IPS-20b (cell line): Measurements from ENCODE around the gene TXNL4A.
"Not testable (repeated sequence)": the region's sequence is repeated elsewhere in the genome, so short reads cannot be mapped to it uniquely, and the experiment has no call there.

Experiments used
- H3K27ac ChIP-seq: one replicate; pipeline ENCODE4 v1.5.1; 2013; ENCODE audit warnings: low read length
- H3K27me3 ChIP-seq: 2 replicates; pipeline ENCODE4 v1.6.1; 2013; ENCODE audit warnings: mild to moderate bottlenecking, low read length, inconsistent platforms; ENCODE audit not compliant: insufficient read depth
- H3K36me3 ChIP-seq: 2 replicates; pipeline ENCODE4 v1.6.1; 2013; ENCODE audit warnings: low read depth, mild to moderate bottlenecking, inconsistent platforms, low read length, moderate library complexity; ENCODE audit not compliant: insufficient read depth
- H3K4me1 ChIP-seq: 2 replicates; pipeline ENCODE4 v1.6.1; 2013; ENCODE audit warnings: mild to moderate bottlenecking, control low read depth, inconsistent platforms, low read length, moderate library complexity; ENCODE audit not compliant: insufficient read depth
- H3K4me3 ChIP-seq: 2 replicates; pipeline ENCODE4 v1.5.1; 2013; ENCODE audit warnings: mild to moderate bottlenecking, low read length, inconsistent platforms
- H3K9ac ChIP-seq: 2 replicates; pipeline ENCODE4 v1.6.1; 2013; ENCODE audit warnings: low read depth, mild to moderate bottlenecking, inconsistent platforms, low read length, moderate library complexity
- H3K9me3 ChIP-seq: 2 replicates; pipeline ENCODE4 v1.6.1; 2013; ENCODE audit warnings: mild to moderate bottlenecking, low read depth, low read length, inconsistent platforms; ENCODE audit not compliant: insufficient read depth

TXNL4A gene

GRCh38 chr18:79962311-79962710 is 26.1 kb downstream of the TXNL4A start:
- Histone ChIP-seq H3K27me3 (peaks cover 72% of the 10 kb centered on the region), H3K9me3 (no peaks in the 10 kb centered on the region), H3K36me3 (no peaks in the 10 kb centered on the region), H3K4me3 (no peak overlapping the region), H3K27ac (no peak overlapping the region), H3K9ac (no peak overlapping the region), H3K4me1 (peaks cover 12% of the 10 kb centered on the region)

GRCh38 chr18:79961527-79962291 is 26.7 kb downstream of the TXNL4A start:
- Histone ChIP-seq H3K27ac (no peak overlapping the region), H3K9ac (no peak overlapping the region)

GRCh38 chr18:79960921-79961526 is 27.3 kb downstream of the TXNL4A start:
- no peaks in the 10 kb centered on the region for H3K9me3 ChIP-seq
- peaks cover 12% of the 10 kb centered on the region for H3K4me1 ChIP-seq
- peaks cover 79% of the 10 kb centered on the region for H3K27me3 ChIP-seq
- no peak overlapping the region for H3K27ac ChIP-seq
- no peak overlapping the region for H3K9ac ChIP-seq
- H3K36me3 ChIP-seq = no peaks in the 10 kb centered on the region
- peak overlapping the region; percentile 56 for H3K4me3 ChIP-seq

More at GRCh38 chr18:79961527-79962291, 26.7 kb downstream of the TXNL4A start:
- no peaks in the 10 kb centered on the region for H3K36me3 ChIP-seq
- no peak overlapping the region for H3K4me3 ChIP-seq
- no peaks in the 10 kb centered on the region for H3K9me3 ChIP-seq
- peaks cover 12% of the 10 kb centered on the region for H3K4me1 ChIP-seq
- H3K27me3 ChIP-seq = peaks cover 72% of the 10 kb centered on the region

- Histone ChIP-seq H3K4me3 (peak overlapping the region; percentile 56), H3K27me3 (peaks cover 83% of the 10 kb centered on the region), H3K4me1 (peaks cover 12% of the 10 kb centered on the region)
- H3K9ac ChIP-seq, H3K36me3 ChIP-seq, H3K27ac ChIP-seq, H3K9me3 ChIP-seq: not testable (repeated sequence)
These were observed 28.1 kb downstream of the TXNL4A start for GRCh38 chr18:79960161-79960801.

- Histone ChIP-seq H3K4me3 (no peak overlapping the region), H3K9me3 (no peaks in the 10 kb centered on the region), H3K27ac (no peak overlapping the region), H3K27me3 (peaks cover 85% of the 10 kb centered on the region), H3K9ac (no peak overlapping the region), H3K4me1 (peaks cover 17% of the 10 kb centered on the region), H3K36me3 (no peaks in the 10 kb centered on the region)
These were observed 29.4 kb downstream of the TXNL4A start for GRCh38 chr18:79958981-79959380.

GRCh38 chr18:79956276-79956675 is 32.1 kb downstream of the TXNL4A start:
- Histone ChIP-seq H3K4me3 (no peak overlapping the region), H3K9me3 (no peaks in the 10 kb centered on the region), H3K4me1 (peaks cover 17% of the 10 kb centered on the region), H3K27me3 (peaks cover 81% of the 10 kb centered on the region), H3K9ac (no peak overlapping the region), H3K27ac (no peak overlapping the region), H3K36me3 (no peaks in the 10 kb centered on the region)

- no peaks in the 10 kb centered on the region for H3K36me3 ChIP-seq
- H3K27me3 ChIP-seq = peaks cover 76% of the 10 kb centered on the region
- H3K9me3 ChIP-seq = no peaks in the 10 kb centered on the region
- H3K4me3 ChIP-seq = no peak overlapping the region
- peaks cover 14% of the 10 kb centered on the region for H3K4me1 ChIP-seq
- no peak overlapping the region for H3K9ac ChIP-seq
- H3K27ac ChIP-seq = no peak overlapping the region
These were observed 32.9 kb downstream of the TXNL4A start for GRCh38 chr18:79955302-79956075.

GRCh38 chr18:79954791-79955190 is 33.6 kb downstream of the TXNL4A start:
- no peak overlapping the region for H3K27ac ChIP-seq

GRCh38 chr18:79953971-79954651 is 34.3 kb downstream of the TXNL4A start:
- H3K9me3 ChIP-seq = no peaks in the 10 kb centered on the region
- no peaks in the 10 kb centered on the region for H3K36me3 ChIP-seq
- no peak overlapping the region for H3K9ac ChIP-seq
- no peak overlapping the region for H3K27ac ChIP-seq
- no peak overlapping the region for H3K4me3 ChIP-seq
- H3K4me1 ChIP-seq = peaks cover 5% of the 10 kb centered on the region; the same call in 1 of the 2 replicates
- peaks cover 73% of the 10 kb centered on the region for H3K27me3 ChIP-seq

More at GRCh38 chr18:79954791-79955190, 33.6 kb downstream of the TXNL4A start:
- H3K9me3 ChIP-seq = no peaks in the 10 kb centered on the region
- no peak overlapping the region for H3K4me3 ChIP-seq
- H3K36me3 ChIP-seq = no peaks in the 10 kb centered on the region
- H3K9ac ChIP-seq = no peak overlapping the region
- H3K27me3 ChIP-seq = peaks cover 76% of the 10 kb centered on the region
- peaks cover 11% of the 10 kb centered on the region for H3K4me1 ChIP-seq

- peaks cover 69% of the 10 kb centered on the region for H3K27me3 ChIP-seq
- no peaks in the 10 kb centered on the region for H3K36me3 ChIP-seq
- no peaks in the 10 kb centered on the region for H3K9me3 ChIP-seq
- peaks cover 5% of the 10 kb centered on the region; the same call in 1 of the 2 replicates for H3K4me1 ChIP-seq
- peak overlapping the region; percentile 47; the same call in 1 of the 2 replicates for H3K4me3 ChIP-seq
- no peak overlapping the region for H3K27ac ChIP-seq
- H3K9ac ChIP-seq = no peak overlapping the region
These were observed 35.3 kb downstream of the TXNL4A start for GRCh38 chr18:79952996-79953559.
